GM12874 (cell line): ENCODE results near the gene EPHA8.

ENCODE experiments used
- CTCF ChIP-seq: IDR thresholded peaks from 2 replicates; pipeline ENCODE4 v1.5.1; 2011; ENCODE audit warnings: low read depth, mild to moderate bottlenecking, control low read depth, low read length, moderate library complexity; ENCODE audit not compliant: insufficient read depth

EPHA8 gene

DNA sequence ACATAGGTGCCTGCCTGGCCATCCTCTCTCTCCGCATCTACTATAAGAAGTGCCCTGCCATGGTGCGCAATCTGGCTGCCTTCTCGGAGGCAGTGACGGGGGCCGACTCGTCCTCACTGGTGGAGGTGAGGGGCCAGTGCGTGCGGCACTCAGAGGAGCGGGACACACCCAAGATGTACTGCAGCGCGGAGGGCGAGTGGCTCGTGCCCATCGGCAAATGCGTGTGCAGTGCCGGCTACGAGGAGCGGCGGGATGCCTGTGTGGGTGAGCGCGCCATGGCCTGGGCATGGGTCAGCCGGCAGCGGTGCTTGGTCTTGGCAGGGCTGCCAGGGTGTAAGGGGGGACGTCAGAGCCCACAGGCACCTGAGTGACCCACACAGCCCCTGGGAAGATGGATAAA lies 13.3 kb downstream of the EPHA8 start:
- TF ChIP-seq CTCF = no peak

DNA sequence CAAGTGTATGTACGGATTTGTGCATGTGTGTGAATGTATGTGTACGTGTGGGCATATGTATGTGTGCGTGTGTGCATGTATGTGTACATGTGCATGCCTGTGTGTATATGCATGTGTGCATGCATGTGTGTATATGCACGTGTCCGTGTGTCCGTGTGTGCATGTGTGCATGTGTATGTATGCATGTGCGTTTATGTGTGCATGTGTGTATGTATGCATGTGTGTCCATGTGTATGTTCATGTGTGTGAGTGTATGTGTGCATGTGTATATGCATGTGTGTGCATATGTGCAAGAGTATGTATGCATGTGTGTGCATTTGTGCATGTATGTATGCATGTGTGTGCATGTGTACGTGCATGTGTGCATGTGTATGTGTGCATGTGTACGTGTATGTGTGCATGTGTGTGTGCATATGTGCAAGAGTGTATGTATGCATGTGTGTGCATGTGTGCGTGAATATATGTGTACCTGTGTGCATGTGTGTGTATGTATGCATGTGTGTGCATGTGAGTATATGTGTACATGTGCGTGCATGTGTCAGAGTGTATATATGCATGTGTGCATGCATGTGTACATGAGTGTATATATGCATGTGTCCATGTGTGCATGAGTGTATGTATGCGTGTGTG lies 15.6 kb downstream of the EPHA8 start:
- TF ChIP-seq CTCF = no peak

DNA sequence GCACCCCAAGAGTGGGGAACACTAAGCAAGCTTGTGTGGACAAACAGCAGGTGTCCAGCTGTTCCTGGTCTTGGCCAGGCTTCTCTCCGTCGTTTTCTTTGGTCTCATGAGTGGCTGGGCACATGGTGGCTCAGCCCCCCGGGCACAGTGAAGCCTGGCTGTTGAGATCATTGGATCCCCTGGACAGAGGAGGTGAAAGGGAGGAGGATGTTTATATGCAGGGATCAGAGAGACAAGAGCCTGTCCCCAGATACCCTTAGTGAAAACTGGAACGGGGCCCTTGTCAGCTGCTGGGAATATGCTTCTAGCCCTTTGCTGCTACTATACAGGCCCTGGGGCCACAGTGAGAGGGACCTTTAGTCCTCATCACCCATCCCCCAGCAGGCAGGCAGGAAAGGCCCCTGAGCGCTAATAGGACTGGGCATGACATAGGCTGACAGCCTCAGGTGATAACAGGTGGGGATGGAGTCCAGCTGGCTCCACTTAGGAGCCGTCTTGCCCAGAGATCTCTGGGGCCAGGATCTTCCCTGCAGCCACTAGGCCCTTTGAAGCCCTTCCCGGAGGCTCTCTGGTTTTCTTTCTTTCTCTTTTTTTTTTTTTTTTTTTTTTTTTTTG lies 16.4 kb downstream of the EPHA8 start:
- TF ChIP-seq CTCF = no peak

DNA sequence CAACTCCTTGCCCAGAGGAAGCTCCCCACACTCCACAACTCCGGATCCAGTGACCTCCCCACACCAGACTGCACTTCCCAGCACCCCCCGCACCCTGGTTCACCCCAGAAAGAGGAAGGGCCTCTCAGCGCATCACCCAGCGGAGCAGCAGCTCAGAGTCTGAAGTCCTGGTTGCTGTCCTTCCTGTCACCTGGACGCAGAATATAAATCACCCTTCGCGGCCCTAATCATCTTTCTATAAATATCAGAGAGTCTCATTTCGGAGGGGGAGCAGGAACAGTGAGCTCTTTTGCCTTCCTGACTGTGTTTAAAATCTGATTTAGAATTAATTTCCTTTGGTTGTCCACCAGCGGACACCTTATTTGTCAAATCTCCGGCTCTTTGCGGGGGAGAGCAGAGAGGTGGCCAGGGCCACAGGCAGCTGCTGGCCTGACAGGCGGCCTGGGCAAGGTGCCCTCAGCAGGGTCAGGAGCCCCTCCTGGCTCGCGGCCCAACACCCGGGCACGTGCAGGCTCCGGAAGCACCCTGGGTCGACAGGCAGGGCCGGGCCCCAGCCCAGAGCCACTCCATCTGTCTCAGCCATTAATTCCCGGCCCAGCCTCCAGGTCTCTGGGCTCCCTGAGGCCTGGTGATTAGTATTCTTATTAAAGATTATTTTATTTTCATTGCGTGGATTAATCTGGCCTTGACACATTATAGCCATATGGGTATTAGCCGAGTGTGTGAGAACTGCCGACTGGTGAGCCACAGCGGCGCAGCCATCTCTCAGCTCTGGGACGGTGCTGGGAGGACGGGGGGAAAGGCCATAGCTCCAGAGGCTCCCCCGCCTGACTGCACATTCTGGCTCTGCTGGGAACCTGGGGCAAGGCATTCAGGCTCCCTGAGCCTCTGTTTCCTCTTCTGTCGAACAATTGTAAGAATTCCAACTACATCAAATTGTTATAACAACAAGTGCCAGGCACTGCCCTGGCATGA lies 19.7 kb downstream of the EPHA8 start:
- TF ChIP-seq CTCF = no peak

- no peak for TF ChIP-seq CTCF
These were observed 20.8 kb downstream of the EPHA8 start for GRCh38 chr1:22584001-22584562.

GRCh38 chr1:22584970-22585369 lies 21.7 kb downstream of the EPHA8 start:
- TF ChIP-seq CTCF = no peak

DNA sequence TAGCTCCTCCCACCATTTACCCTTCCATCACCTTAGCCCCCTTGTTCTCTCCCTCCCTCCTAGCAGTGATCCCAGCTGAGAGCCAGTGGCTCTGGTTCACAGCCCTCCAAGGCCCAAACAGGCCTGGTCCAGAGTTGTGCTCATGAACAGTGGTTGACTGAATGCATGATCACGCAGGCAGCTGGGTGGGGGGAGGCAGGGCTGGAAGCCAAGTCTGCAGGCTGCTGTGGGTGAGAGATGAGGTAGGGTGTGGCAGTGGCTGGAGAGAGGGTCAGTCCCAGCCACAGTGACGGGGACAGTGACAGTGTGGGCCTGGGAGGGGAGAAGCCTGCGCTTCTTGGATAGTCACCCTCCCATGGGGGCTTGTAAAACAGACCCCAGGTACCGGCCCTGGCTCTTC lies 22.2 kb downstream of the EPHA8 start:
- TF ChIP-seq CTCF = no peak
